GM18499 (cell line): ENCODE data around the gene PITX2.
A peak's percentile ranks its signal among the peaks of the same experiment; 100 is the strongest.

Experiments used
- ATAC-seq: cut with Tn5 transposase; IDR thresholded peaks from one replicate; pipeline ENCODE4 v1.9.1; 2021; ENCODE audit warnings: moderate number of reproducible peaks; ENCODE audit not compliant: insufficient read depth, unreplicated experiment

The PITX2 gene

GRCh38 chr4:110636680-110637407 lies 14.0 kb upstream of the PITX2 start:
- ATAC-seq, result no peak

- ATAC-seq, result no peak
Measured at GRCh38 chr4:110636171-110636679, 13.3 kb upstream of the PITX2 start.

- ATAC-seq, result no peak
Measured at GRCh38 chr4:110635163-110635865, 12.4 kb upstream of the PITX2 start.

- no peak for ATAC-seq
Measured at GRCh38 chr4:110634350-110635162, 11.7 kb upstream of the PITX2 start.

- no peak for ATAC-seq
Measured at GRCh38 chr4:110633358-110634341, 10.8 kb upstream of the PITX2 start.

GRCh38 chr4:110632506-110633357 lies 9.9 kb upstream of the PITX2 start:
- no peak for ATAC-seq

GRCh38 chr4:110631584-110632505 lies 9.0 kb upstream of the PITX2 start:
- ATAC-seq, result peak; percentile 94

- ATAC-seq, result no peak
Measured at GRCh38 chr4:110630688-110631402, 8.0 kb upstream of the PITX2 start.

- no peak for ATAC-seq
Measured at GRCh38 chr4:110629780-110630687, 7.2 kb upstream of the PITX2 start.

- ATAC-seq, result no peak
Measured at GRCh38 chr4:110629214-110629754, 6.4 kb upstream of the PITX2 start.

- ATAC-seq, result no peak
Measured at GRCh38 chr4:110628663-110629213, 5.9 kb upstream of the PITX2 start.

- ATAC-seq, result no peak
Measured at GRCh38 chr4:110627977-110628662, 5.2 kb upstream of the PITX2 start.

- ATAC-seq, result no peak
Measured at GRCh38 chr4:110626532-110627153, 3.8 kb upstream of the PITX2 start.

GRCh38 chr4:110625576-110626257 lies 2.8 kb upstream of the PITX2 start:
- no peak for ATAC-seq
